Esophagus muscularis mucosa (tissue), 3 donors: ENCODE data around the gene THRB.

Source experiments
- POLR2A ChIP-seq: fragments of 450-650 bp; IDR thresholded peaks from one replicate; pipeline ENCODE4 v1.6.1; 2017; ENCODE audit warnings: antibody characterized with exemption, moderate library complexity, mild to moderate bottlenecking, low read depth
- POLR2AphosphoS5 ChIP-seq, 2 donors: sonication (generic); formaldehyde crosslinking; IDR thresholded peaks; one replicate each; pipeline ENCODE4 v1.6.1; 2017; ENCODE audit warnings: antibody characterized with exemption in 2 of 2
- TF ChIP-seq, protein P1 (sequence below), 3 experiments: fragments of 200-600 bp in 2 of 3; fragments of 450-650 bp in 1 of 3; sonication (generic) in 2 of 3; IDR thresholded peaks; one replicate each; pipeline ENCODE4 v1.5.1; 2017 to 2019; ENCODE audit warnings: antibody characterized with exemption in 3 of 3, mild to moderate bottlenecking in 2 of 3, moderate library complexity in 1 of 3

DNA sequence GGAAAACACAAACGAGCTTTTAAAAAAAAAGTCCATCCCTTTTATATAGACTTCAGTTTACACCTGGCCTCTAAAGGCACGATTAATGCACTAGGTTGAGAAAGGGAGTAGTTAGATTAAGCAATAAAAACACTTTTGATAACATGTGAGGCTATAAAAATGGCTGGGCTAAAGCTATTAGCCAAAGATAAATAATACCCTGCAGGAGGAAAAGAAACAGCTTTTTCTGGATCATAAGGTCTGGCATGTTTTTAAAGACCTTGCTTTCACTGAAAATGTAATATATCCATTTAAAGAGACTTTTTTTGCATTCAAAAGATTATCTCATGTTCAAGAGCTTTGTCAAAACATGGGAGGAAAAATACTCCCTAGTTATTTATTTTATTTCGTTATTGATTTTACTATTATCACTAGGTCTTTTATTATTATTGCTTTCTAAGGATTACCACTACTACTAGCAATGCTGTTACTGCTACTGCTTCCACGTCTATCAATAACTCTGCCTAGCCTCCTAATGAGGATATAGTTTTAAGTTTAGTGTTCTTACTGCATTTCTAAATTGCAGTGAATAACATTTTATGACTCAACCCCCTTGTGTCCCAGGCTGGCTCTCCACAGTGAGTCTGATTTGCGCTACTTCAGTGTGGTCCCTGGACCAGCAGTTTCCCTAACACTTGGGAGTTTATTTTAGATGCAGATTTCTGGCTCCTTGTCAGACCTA, 93.4 kb downstream of the THRB start:
- TF ChIP-seq POLR2AphosphoS5 (IDR thresholded peaks at IDR 0.05) (no peak), POLR2A (no peak)
- TF ChIP-seq, protein P1, sequence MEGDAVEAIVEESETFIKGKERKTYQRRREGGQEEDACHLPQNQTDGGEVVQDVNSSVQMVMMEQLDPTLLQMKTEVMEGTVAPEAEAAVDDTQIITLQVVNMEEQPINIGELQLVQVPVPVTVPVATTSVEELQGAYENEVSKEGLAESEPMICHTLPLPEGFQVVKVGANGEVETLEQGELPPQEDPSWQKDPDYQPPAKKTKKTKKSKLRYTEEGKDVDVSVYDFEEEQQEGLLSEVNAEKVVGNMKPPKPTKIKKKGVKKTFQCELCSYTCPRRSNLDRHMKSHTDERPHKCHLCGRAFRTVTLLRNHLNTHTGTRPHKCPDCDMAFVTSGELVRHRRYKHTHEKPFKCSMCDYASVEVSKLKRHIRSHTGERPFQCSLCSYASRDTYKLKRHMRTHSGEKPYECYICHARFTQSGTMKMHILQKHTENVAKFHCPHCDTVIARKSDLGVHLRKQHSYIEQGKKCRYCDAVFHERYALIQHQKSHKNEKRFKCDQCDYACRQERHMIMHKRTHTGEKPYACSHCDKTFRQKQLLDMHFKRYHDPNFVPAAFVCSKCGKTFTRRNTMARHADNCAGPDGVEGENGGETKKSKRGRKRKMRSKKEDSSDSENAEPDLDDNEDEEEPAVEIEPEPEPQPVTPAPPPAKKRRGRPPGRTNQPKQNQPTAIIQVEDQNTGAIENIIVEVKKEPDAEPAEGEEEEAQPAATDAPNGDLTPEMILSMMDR (IDR thresholded peaks at IDR 0.05): no peak
